CD4-positive, alpha-beta T cell (primary cell): ENCODE measurements around the gene CFAP53. TPM values are rescaled to one million over a fixed set of nuclear protein-coding genes. Genes with fewer than 3 reads are reported as not detected.

Experiments used
- ATAC-seq: fragments of 200-7000 bp; cut with Tn5 transposase; one replicate; pipeline ENCODE4 v1.10.0; 2022; ENCODE audit warnings: mild to moderate bottlenecking; ENCODE audit not compliant: poor library complexity
- CTCF ChIA-PET: fragments of 350-600 bp; sonication (Branson Sonifier 250); formaldehyde crosslinking; loops from one replicate; lab custom pipeline; 2021; ENCODE audit warnings: antibody characterized with exemption, inconsistent platforms; lab: Charles Lee
- POLR2A ChIA-PET: fragments of 350-600 bp; sonication (Branson Sonifier 250); formaldehyde crosslinking; loops from one replicate; lab custom pipeline; 2021; ENCODE audit warnings: antibody characterized with exemption, inconsistent platforms; lab: Charles Lee
- DNase-seq, 14 experiments: peaks; one replicate each; pipeline ENCODE4 v3.0.0-alpha.2; 2013 to 2020; ENCODE audit warnings: mixed read lengths in 2 of 14
- H3K27ac ChIP-seq, 2 donors: one replicate each; pipeline versions ENCODE4 v1.5.1 to v1.7.0; 2013; ENCODE audit warnings: low read length in 2 of 2, low read depth in 1 of 2, mild to moderate bottlenecking in 1 of 2
- H3K27me3 ChIP-seq, 2 experiments: 1 replicate in 1 of 2; 2 replicates in 1 of 2; pipeline versions ENCODE4 v1.6.1 to v1.7.0; 2013; ENCODE audit warnings: low read length in 2 of 2, control low read depth in 1 of 2, mild to moderate bottlenecking in 1 of 2, moderate library complexity in 1 of 2; ENCODE audit not compliant: insufficient read depth in 2 of 2, control insufficient read depth in 1 of 2
- H3K36me3 ChIP-seq: one replicate; pipeline ENCODE4 v1.6.1; 2013; ENCODE audit warnings: low read length, control low read depth; ENCODE audit not compliant: insufficient read depth
- H3K4me1 ChIP-seq: one replicate; pipeline ENCODE4 v1.6.1; 2013; ENCODE audit warnings: low read length, control low read depth; ENCODE audit not compliant: insufficient read depth
- H3K4me3 ChIP-seq: one replicate; pipeline ENCODE4 v1.5.1; 2013; ENCODE audit warnings: mild to moderate bottlenecking, low read length, moderate library complexity
- H3K9me3 ChIP-seq, 2 experiments: 1 replicate in 1 of 2; 2 replicates in 1 of 2; pipeline versions ENCODE4 v1.6.1 to v1.7.0; 2013; ENCODE audit warnings: low read length in 2 of 2, mild to moderate bottlenecking in 2 of 2, control low read depth in 1 of 2, moderate library complexity in 1 of 2; ENCODE audit not compliant: control insufficient read depth in 1 of 2, insufficient read depth in 1 of 2
- H3K27ac Mint-ChIP-seq: one replicate; pipeline ENCODE4 v1.8.0; 2020; ENCODE audit warnings: mixed read lengths
- H3K27me3 Mint-ChIP-seq: one replicate; pipeline ENCODE4 v1.8.0; 2021; ENCODE audit warnings: mixed read lengths
- H3K36me3 Mint-ChIP-seq: one replicate; pipeline ENCODE4 v1.8.0; 2021; ENCODE audit warnings: low read depth, mixed read lengths
- H3K4me1 Mint-ChIP-seq: one replicate; pipeline ENCODE4 v1.8.0; 2021; ENCODE audit warnings: low read depth, mixed read lengths
- H3K4me3 Mint-ChIP-seq: one replicate; pipeline ENCODE4 v1.8.0; 2020; ENCODE audit warnings: mild to moderate bottlenecking, mixed read lengths
- H3K9me3 Mint-ChIP-seq: one replicate; pipeline ENCODE4 v1.8.0; 2020; ENCODE audit warnings: mixed read lengths
- CTCF ChIP-seq: fragments of 200-600 bp; IDR thresholded peaks from one replicate; pipeline ENCODE4 v1.8.0; 2022; ENCODE audit warnings: antibody characterized with exemption, mild to moderate bottlenecking
- intact Hi-C, 2 experiments: fragments of 100-400 bp; cut with DNase I in 1 of 2; cut with micrococcal nuclease in 1 of 2; formaldehyde crosslinking; loops; one replicate each; pipeline versions ENCODE4 v1.15.1 to v1.9.0; 2023 to 2025; cut with DNase I, micrococcal nuclease
- total RNA-seq, 174 experiments: library from RNA in 2 of 174; stranded (reverse) in 2 of 174; gene quantifications; one replicate each; pipeline ENCODE4 v1.2.3 and lab custom pipeline; 2021 to 2026

Gene CFAP53
- total RNA-seq, 2 experiments from 2014 or later: 0.33 to 0.47 TPM

DNA sequence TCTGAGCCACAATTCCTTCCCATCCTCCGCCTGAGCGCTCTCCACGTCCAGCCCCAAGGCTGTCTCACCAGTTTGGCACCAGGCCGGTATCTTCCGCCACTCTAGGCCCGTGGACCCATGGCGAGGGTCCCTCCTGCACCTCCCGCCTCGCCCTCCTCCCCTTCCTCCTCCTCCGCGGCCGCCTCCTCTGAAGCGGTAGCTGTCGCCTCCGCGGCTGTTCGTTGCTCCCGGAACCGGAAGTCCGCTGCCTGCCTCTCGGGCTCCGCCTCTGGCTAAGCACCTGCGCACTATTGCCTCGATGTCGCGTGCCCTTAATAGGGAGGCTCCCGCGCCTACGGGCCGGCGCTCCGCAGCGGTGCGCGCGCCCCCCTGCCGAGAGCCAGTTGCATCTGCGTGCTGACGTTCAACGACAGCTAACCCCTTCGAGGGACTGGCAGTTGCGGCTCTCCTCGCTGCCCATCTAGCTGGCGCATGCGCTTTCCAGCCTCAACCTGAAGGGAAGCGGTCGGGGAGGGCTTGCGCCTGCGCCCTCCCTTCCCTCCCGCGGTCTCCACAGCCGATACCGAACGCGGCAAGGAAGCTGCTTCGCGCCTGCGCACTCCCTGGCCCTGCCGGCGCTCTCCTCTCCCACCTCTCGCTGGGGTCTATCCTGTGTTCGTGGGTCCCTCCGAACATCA, 15.1 kb upstream of the CFAP53 start, which contains the start of gene MBD1:
TSS of gene MBD1 (minus strand) at position 229 of the 677 bp plus-strand sequence. CDS start 1,531 bp downstream, outside the sequence.
- ATAC-seq: peak; percentile 90
- Mint-ChIP-seq H3K4me1 (peaks cover 38% of the 10 kb centered on the region), H3K4me3 (peak within 1 kb of the TSS; percentile 100), H3K9me3 (no peaks in the 10 kb centered on the region), H3K27me3 (no peaks in the 10 kb centered on the region), H3K36me3 (peaks cover 80% of the 10 kb centered on the region), H3K27ac (peak within 1 kb of the TSS; percentile 98)
- H3K4me1 ChIP-seq: peaks cover 31% of the 10 kb centered on the region
- peaks cover 64% of the 10 kb centered on the region for H3K36me3 ChIP-seq
- H3K4me3 ChIP-seq: peak within 1 kb of the TSS; percentile 93
- no peak for TF ChIP-seq CTCF
- DNase-seq: peak; percentile 93 to 100 (median 96)
- no peaks in the 10 kb centered on the region for H3K27me3 ChIP-seq
- H3K9me3 ChIP-seq: peaks cover 0 to 5% of the 10 kb centered on the region in 2 experiments
- intact Hi-C loops: loop anchor here (1.0 to 10.0 kb wide), 6 partner anchors 15 to 913 kb away; partner anchors contain the start of genes CFAP53 (in 2 of the 2), ACAA2 (in 1 of the 2), MEX3C (in 1 of the 2) and SKA1 (in 1 of the 2)
- ChIA-PET CTCF (interaction anchor here (0.6 to 1.4 kb wide), 5 partner anchors 13 to 794 kb away, joined by 3 to 6 read pairs (median 3); partner anchors contain the start of gene C18orf32), POLR2A (interaction anchor here (0.7 to 3.0 kb wide), 16 partner anchors 8 to 794 kb away, joined by 3 to 42 read pairs (median 5); partner anchors contain the start of genes C18orf32, CFAP53, MYO5B and SKA1)
- peak within 1 kb of the TSS; percentile 84 to 90 for H3K27ac ChIP-seq

- peaks cover 0 to 5% of the 10 kb centered on the region in 2 experiments for H3K9me3 ChIP-seq
- intact Hi-C loops: loop anchor here (1.0 to 10.0 kb wide), 6 partner anchors 14 to 914 kb away; partner anchors contain the start of genes CFAP53 (in 2 of the 2), ACAA2 (in 1 of the 2), MEX3C (in 1 of the 2) and SKA1 (in 1 of the 2)
- DNase-seq (no peak), ATAC-seq (no peak)
- peak overlapping the region; percentile 93 for H3K4me3 ChIP-seq
- CTCF ChIA-PET: interaction anchor here (0.8 to 1.4 kb wide), 3 partner anchors 13 to 76 kb away, joined by 3 to 6 read pairs (median 4); no protein-coding TSS in a partner anchor
- H3K4me1 ChIP-seq: peaks cover 25% of the 10 kb centered on the region
- no peak for TF ChIP-seq CTCF
- POLR2A ChIA-PET: interaction anchor here (0.9 to 3.0 kb wide), 14 partner anchors 7 to 794 kb away, joined by 3 to 42 read pairs (median 6); partner anchors contain the start of genes C18orf32, CFAP53, MYO5B and SKA1
- Mint-ChIP-seq H3K27ac (peak overlapping the region; percentile 98), H3K4me3 (peak overlapping the region; percentile 100), H3K4me1 (peaks cover 33% of the 10 kb centered on the region), H3K9me3 (no peaks in the 10 kb centered on the region), H3K36me3 (peaks cover 82% of the 10 kb centered on the region), H3K27me3 (no peaks in the 10 kb centered on the region)
- H3K27ac ChIP-seq: peak overlapping the region; percentile 84 to 90
- peaks cover 66% of the 10 kb centered on the region for H3K36me3 ChIP-seq
- H3K27me3 ChIP-seq: no peaks in the 10 kb centered on the region
These were observed 14.5 kb upstream of the CFAP53 start for GRCh38 chr18:50280707-50281294.

DNA sequence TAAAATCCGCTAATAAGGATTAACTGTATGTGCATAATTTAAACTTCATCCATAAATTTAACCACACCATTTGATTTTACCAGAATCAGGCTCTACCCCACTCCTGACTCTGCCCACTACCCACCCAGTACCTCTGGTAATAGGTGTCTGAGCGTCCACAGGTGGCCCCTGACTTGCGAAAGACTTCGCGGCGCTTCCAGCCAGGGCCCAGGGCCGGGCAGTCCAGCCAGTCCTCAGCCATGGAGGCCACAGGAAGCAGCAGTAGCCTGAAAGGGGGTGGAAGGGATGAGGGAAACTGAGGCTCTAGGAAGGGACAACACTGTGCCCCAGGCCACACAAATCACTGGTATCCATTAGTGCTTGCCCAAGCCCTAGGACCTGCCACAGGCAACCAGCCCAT, 13.5 kb upstream of the CFAP53 start:
- POLR2A ChIA-PET: no interaction called here
- Histone ChIP-seq H3K27me3 (no peaks in the 10 kb centered on the region), H3K36me3 (peaks cover 66% of the 10 kb centered on the region), H3K27ac (no peak overlapping the region), H3K9me3 (peaks cover 0 to 5% of the 10 kb centered on the region in 2 experiments), H3K4me3 (no peak overlapping the region), H3K4me1 (peaks cover 22% of the 10 kb centered on the region)
- ATAC-seq: no peak
- CTCF ChIA-PET: no interaction called here
- H3K27ac Mint-ChIP-seq: peak overlapping the region; percentile 98
- H3K4me1 Mint-ChIP-seq: peaks cover 33% of the 10 kb centered on the region
- DNase-seq: peak in 1 of 14 experiments; percentile 20
- TF ChIP-seq CTCF: no peak
- peak overlapping the region; percentile 100 for H3K4me3 Mint-ChIP-seq
- H3K36me3 Mint-ChIP-seq: peaks cover 87% of the 10 kb centered on the region
- no peaks in the 10 kb centered on the region for H3K27me3 Mint-ChIP-seq
- intact Hi-C loops: loop anchor here (2.0 to 10.0 kb wide), 5 partner anchors 13 to 915 kb away; partner anchors contain the start of genes ACAA2 (in 1 of the 2), CFAP53 (in 1 of the 2), MEX3C (in 1 of the 2) and SKA1 (in 1 of the 2)
- no peaks in the 10 kb centered on the region for H3K9me3 Mint-ChIP-seq
